H1 (cell line): ENCODE measurements around the gene SCAMP4. TPM values are rescaled to one million over a fixed set of nuclear protein-coding genes. Genes with fewer than 3 reads are reported as not detected.

ENCODE experiments used
- ATF2 ChIP-seq: IDR thresholded peaks from 2 replicates; pipeline ENCODE4 v1.6.1; 2012; ENCODE audit warnings: low read length, inconsistent platforms
- CBX5 ChIP-seq: fragments of 300-800, 300-1000 bp; sonication (generic); IDR thresholded peaks from 2 replicates; pipeline ENCODE4 v1.7.1; 2016; ENCODE audit warnings: antibody characterized with exemption, low read length, low read depth
- JUND ChIP-seq: IDR thresholded peaks from 2 replicates; pipeline ENCODE4 v1.6.1; 2011; ENCODE audit warnings: mild to moderate bottlenecking, improper control_type of control experiment, low read length
- MAFK ChIP-seq: IDR thresholded peaks from 2 replicates; pipeline ENCODE4 v1.6.1; 2012; ENCODE audit warnings: low read depth, mild to moderate bottlenecking, improper control_type of control experiment, low read length
- NANOG ChIP-seq: IDR thresholded peaks from 2 replicates; pipeline ENCODE4 v1.6.1; 2011; ENCODE audit warnings: low read length, low read depth, mild to moderate bottlenecking, inconsistent platforms; ENCODE audit not compliant: insufficient read depth, poor library complexity, severe bottlenecking
- SP1 ChIP-seq: IDR thresholded peaks from 2 replicates; pipeline ENCODE4 v1.6.1; 2011; ENCODE audit warnings: low read depth, low read length
- SUZ12 ChIP-seq: fragments of 200-600 bp; sonication (generic); IDR thresholded peaks from 2 replicates; pipeline ENCODE4 v1.6.1; 2012; ENCODE audit warnings: mild to moderate bottlenecking, inconsistent platforms, low read length, moderate library complexity, mixed read lengths
- polyA plus RNA-seq, 7 experiments: library from polyadenylated mRNA; depleted of rRNA in 3 of 7; stranded (reverse) in 5 of 7; unstranded in 2 of 7; fragments of >200 nt in 5 of 7; fragments of 200-250 nt in 2 of 7; gene quantifications; 1 replicate in 5 of 7; 2 replicates in 1 of 7; 4 replicates in 1 of 7; pipeline versions ENCODE4 v1.2.1 to v1.2.3, GENCODE V29; 2011 to 2013; ENCODE audit warnings: missing spikeins in 2 of 7, mixed read lengths in 2 of 7
- total RNA-seq: library from RNA; stranded (reverse); fragmentation: NEBNext Ultra II Directional; extraction: Animal tissue kit (Norgen Biotek cat#: 25700); gene quantifications from 2 replicates; pipeline ENCODE4 v1.2.1, GENCODE V29; 2021

The SCAMP4 gene
- total and polyA plus RNA-seq, 2 of the 8 experiments (the other 6 are each of a cell fraction or from before 2014, with no cell fraction given), result 17.1 to 61.4 TPM

GRCh38 chr19:1954532-1954933 lies 49.3 kb downstream of the SCAMP4 start (continued):
- no peak for TF ChIP-seq JUND
- no peak for TF ChIP-seq SP1
- TF ChIP-seq NANOG, result no peak
- TF ChIP-seq SUZ12, result no peak
- TF ChIP-seq ATF2, result no peak
- TF ChIP-seq MAFK, result no peak
- no peak for TF ChIP-seq CBX5
